Measurements from ENCODE around the gene POLL.

GRCh38 chr10:101617102-101617823, 29.2 kb upstream of the POLL start:
- TF ChIP-seq CTCF (IDR thresholded peaks at IDR 0.05; ENCODE audit: low read depth, low read length, poor library complexity, severe bottlenecking) (peak; percentile 38), EZH2phosphoT487 (IDR thresholded peaks at IDR 0.05; ENCODE audit: borderline replicate concordance, low read length) (no peak)

Data from DOHH2 (cell line).